Thoracic aorta (tissue), 2 donors: Measurements from ENCODE around the gene EXOC6B. TPM values are rescaled to one million over a fixed set of nuclear protein-coding genes. Genes with fewer than 3 reads are reported as not detected.

Experiments used
- ATAC-seq: fragments of 150-250 bp; one replicate; pipeline ENCODE4 v1.8.0; 2017; ENCODE audit warnings: low read depth; ENCODE audit not compliant: insufficient number of reproducible peaks, low FRiP score
- DNase-seq: peaks from one replicate; pipeline ENCODE4 v3.0.0-alpha.2; 2020; ENCODE audit warnings: low spot score
- H3K27ac ChIP-seq, 2 donors: fragments of 200-600 bp; sonication (generic); 1 replicate in 1 of 2; 2 replicates in 1 of 2; pipeline ENCODE4 v1.5.1; 2016; ENCODE audit warnings: mild to moderate bottlenecking in 2 of 2, moderate library complexity in 2 of 2
- H3K27me3 ChIP-seq: fragments of 200-600 bp; sonication (generic); replicated peaks from 2 replicates; pipeline ENCODE4 v1.6.0; 2016; ENCODE audit warnings: mild to moderate bottlenecking; ENCODE audit not compliant: insufficient read depth
- H3K36me3 ChIP-seq: fragments of 200-600 bp; sonication (generic); one replicate; pipeline ENCODE4 v1.5.1; 2016
- H3K4me1 ChIP-seq, 2 donors: fragments of 200-600 bp; sonication (generic); 1 replicate in 1 of 2; 2 replicates in 1 of 2; pipeline versions ENCODE4 v1.5.1 to v1.6.0; 2016; ENCODE audit warnings: low read depth in 2 of 2, mild to moderate bottlenecking in 1 of 2; ENCODE audit not compliant: control insufficient read depth in 1 of 2
- H3K4me3 ChIP-seq: fragments of 200-600 bp; sonication (generic); 2 replicates; pipeline ENCODE4 v1.5.1; 2016; ENCODE audit warnings: mild to moderate bottlenecking
- H3K9me3 ChIP-seq: fragments of 200-600 bp; sonication (generic); 2 replicates; pipeline ENCODE4 v1.5.1; 2016
- total RNA-seq, 2 donors: library from RNA; depleted of rRNA; stranded (reverse); fragments of >200 nt; gene quantifications; one replicate each; pipeline versions ENCODE4 v1.1.0 to v1.2.3, GENCODE V29; 2016
- TF ChIP-seq, protein P1 (sequence below): fragments of 200-600 bp; sonication (generic); IDR thresholded peaks from one replicate; pipeline ENCODE4 v1.5.1; 2019; ENCODE audit warnings: antibody characterized with exemption

The EXOC6B gene
- total RNA-seq, 2 donors from 2014 or later = 29.6 to 44.5 TPM

DNA sequence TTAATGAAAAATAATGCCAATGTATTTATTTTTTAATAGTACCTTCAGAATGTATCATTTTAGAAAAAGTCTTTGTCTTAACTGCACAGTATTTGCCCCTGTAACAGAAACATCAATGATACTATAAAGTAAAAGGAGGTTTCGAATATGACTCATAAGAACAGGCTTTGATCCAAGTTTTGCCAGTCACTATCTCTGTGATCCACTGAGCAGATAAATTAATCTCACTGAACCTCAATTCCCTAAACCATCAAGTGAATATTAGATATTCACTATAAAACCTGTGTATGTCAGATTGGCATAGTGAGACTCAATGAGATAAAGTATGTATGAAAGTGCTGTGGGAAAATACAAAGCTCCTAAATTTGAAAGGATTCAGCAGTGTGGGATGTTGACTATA is 292.1 kb downstream of the EXOC6B start:
- Histone ChIP-seq H3K4me1 (no peaks in the 10 kb centered on the region), H3K4me3 (no peak overlapping the region), H3K36me3 (no peaks in the 10 kb centered on the region), H3K9me3 (no peaks in the 10 kb centered on the region), H3K27ac (no peak overlapping the region), H3K27me3 (no peaks in the 10 kb centered on the region)
- no peak for ATAC-seq
- no peak for DNase-seq
- TF ChIP-seq, protein P1, sequence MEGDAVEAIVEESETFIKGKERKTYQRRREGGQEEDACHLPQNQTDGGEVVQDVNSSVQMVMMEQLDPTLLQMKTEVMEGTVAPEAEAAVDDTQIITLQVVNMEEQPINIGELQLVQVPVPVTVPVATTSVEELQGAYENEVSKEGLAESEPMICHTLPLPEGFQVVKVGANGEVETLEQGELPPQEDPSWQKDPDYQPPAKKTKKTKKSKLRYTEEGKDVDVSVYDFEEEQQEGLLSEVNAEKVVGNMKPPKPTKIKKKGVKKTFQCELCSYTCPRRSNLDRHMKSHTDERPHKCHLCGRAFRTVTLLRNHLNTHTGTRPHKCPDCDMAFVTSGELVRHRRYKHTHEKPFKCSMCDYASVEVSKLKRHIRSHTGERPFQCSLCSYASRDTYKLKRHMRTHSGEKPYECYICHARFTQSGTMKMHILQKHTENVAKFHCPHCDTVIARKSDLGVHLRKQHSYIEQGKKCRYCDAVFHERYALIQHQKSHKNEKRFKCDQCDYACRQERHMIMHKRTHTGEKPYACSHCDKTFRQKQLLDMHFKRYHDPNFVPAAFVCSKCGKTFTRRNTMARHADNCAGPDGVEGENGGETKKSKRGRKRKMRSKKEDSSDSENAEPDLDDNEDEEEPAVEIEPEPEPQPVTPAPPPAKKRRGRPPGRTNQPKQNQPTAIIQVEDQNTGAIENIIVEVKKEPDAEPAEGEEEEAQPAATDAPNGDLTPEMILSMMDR = no peak

DNA sequence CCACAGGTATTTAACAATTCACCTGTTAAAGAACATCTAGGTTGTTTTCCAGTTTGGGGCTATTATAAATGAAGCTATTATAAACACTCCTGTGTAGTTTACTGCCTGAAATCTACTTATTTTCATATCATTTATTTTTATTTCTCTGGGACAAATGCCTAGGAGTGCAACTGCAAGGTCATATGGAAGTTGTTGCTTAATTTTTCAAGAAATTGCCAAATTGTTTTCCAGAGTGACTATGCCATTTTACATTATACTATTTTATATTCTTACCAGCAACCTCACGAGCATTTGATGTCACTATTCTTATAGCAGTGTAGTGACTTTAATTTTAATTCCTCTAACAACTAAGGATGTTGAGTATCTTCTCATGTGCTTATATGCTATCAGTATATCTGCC is 298.4 kb downstream of the EXOC6B start:
- H3K36me3 ChIP-seq = no peaks in the 10 kb centered on the region
- TF ChIP-seq, protein P1 = no peak
- no peak for ATAC-seq
- no peak overlapping the region for H3K27ac ChIP-seq
- H3K4me3 ChIP-seq = no peak overlapping the region
- no peak for DNase-seq
- H3K4me1 ChIP-seq = no peaks in the 10 kb centered on the region
- H3K9me3 ChIP-seq = no peaks in the 10 kb centered on the region
- no peaks in the 10 kb centered on the region for H3K27me3 ChIP-seq

DNA sequence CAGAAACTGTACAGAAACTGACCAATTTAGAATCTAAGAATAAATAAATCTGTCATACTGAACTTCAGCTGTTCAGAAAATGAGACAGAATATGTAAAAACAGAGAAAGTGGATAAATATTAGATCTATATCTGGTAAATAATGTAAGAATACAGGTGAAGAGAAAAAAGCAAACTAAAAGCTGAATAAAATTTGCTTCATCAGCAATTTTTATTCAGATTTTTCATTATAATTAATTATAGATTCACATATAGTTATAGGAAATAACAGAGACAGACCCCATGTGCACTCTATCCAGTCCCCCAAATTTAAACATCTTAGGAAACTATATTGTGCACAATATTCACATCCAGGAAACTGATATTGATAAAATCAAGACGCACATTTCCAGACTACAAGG is 299.2 kb downstream of the EXOC6B start:
- no peak overlapping the region for H3K27ac ChIP-seq
- no peaks in the 10 kb centered on the region for H3K27me3 ChIP-seq
- TF ChIP-seq, protein P1 = no peak
- DNase-seq (no peak), ATAC-seq (no peak)
- H3K9me3 ChIP-seq = no peaks in the 10 kb centered on the region
- H3K36me3 ChIP-seq = no peaks in the 10 kb centered on the region
- H3K4me1 ChIP-seq = no peaks in the 10 kb centered on the region
- H3K4me3 ChIP-seq = no peak overlapping the region

DNA sequence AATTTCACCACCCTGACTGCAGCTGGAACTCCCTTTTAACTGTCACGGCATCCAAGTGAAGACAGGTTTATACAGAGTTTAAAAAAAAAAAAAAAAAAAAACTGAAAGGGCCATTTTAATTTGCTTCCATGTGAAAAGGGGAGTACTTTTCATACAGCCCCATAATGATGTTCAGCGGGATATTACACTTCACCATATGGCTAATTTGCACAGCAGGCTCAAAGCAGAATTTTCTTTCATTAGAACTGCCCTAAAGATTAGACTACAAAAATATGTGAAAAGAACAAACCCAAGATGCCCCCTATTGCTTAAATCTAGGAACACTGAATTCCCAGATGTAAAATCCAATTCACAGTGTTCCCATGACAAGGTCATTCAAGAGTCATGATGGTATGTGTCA is 301.8 kb downstream of the EXOC6B start:
- ATAC-seq = no peak

DNA sequence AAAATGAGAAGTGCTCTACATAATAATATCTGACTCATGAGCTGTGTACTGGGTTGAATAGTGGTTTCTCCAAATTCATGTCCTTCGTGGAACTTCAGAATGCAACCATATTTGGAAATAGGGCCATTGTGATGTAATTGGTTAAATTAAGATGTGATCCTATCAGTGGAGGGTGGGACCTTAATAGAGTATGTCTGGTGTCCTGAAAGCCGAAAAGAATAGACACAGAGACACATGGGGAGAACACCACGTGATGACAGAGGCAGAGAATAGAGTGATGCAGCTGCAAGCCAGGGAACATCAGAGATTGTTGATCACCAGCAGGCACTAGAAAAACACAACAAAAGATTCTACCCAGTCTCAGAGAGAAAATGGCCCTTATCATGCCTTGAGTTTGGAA is 310.1 kb downstream of the EXOC6B start:
- TF ChIP-seq, protein P1 = no peak
- Histone ChIP-seq H3K4me3 (no peak overlapping the region), H3K27ac (no peak overlapping the region), H3K9me3 (no peaks in the 10 kb centered on the region), H3K27me3 (no peaks in the 10 kb centered on the region), H3K4me1 (peaks cover 6 to 19% of the 10 kb centered on the region in 2 donors), H3K36me3 (no peaks in the 10 kb centered on the region)
- ATAC-seq = no peak
- DNase-seq = no peak

More for the DNA sequence above, 301.8 kb downstream of the EXOC6B start:
- Histone ChIP-seq H3K36me3 (no peaks in the 10 kb centered on the region), H3K27me3 (no peaks in the 10 kb centered on the region), H3K4me1 (no peaks in the 10 kb centered on the region), H3K27ac (no peak overlapping the region), H3K4me3 (no peak overlapping the region), H3K9me3 (no peaks in the 10 kb centered on the region)
- TF ChIP-seq, protein P1 = no peak
- DNase-seq = no peak
